Upper lobe of left lung (tissue), 6 donors: ENCODE results near the gene PXMP4. TPM values are rescaled to one million over a fixed set of nuclear protein-coding genes. Genes with fewer than 3 reads are reported as not detected.
A peak's percentile ranks its signal among the peaks of the same experiment; 100 is the strongest.

Experiments used
- ATAC-seq, 2 donors: fragments of 200-7000 bp; cut with Tn5 transposase; one replicate each; pipeline ENCODE4 v1.9.1; 2022; ENCODE audit warnings: mild to moderate bottlenecking in 2 of 2, moderate library complexity in 2 of 2; ENCODE audit not compliant: low FRiP score in 2 of 2
- DNase-seq, 2 donors: peaks; one replicate each; pipeline ENCODE4 v3.0.0-alpha.2; 2019 to 2020
- H3K27ac ChIP-seq, 4 donors: fragments of 200-600 bp; sonication (generic); one replicate each; pipeline ENCODE4 v1.5.1; 2016 to 2019
- H3K27me3 ChIP-seq, 4 donors: fragments of 200-600 bp; sonication (generic); one replicate each; pipeline ENCODE4 v1.5.1; 2017 to 2019
- H3K36me3 ChIP-seq, 4 donors: fragments of 200-600 bp; sonication (generic); one replicate each; pipeline ENCODE4 v1.5.1; 2016 to 2019
- H3K4me1 ChIP-seq, 4 donors: fragments of 200-600 bp; sonication (generic); one replicate each; pipeline ENCODE4 v1.5.1; 2018 to 2019
- H3K4me3 ChIP-seq, 4 donors: fragments of 200-600 bp; sonication (generic); one replicate each; pipeline ENCODE4 v1.5.1; 2017 to 2019; ENCODE audit warnings: mild to moderate bottlenecking in 2 of 4, moderate library complexity in 1 of 4
- H3K9me3 ChIP-seq, 4 donors: fragments of 200-600 bp; sonication (generic); one replicate each; pipeline ENCODE4 v1.5.1; 2018 to 2019
- EP300 ChIP-seq, 4 donors: sonication (generic); formaldehyde crosslinking; IDR thresholded peaks; one replicate each; pipeline ENCODE4 v1.5.1; 2017; ENCODE audit warnings: antibody characterized with exemption in 4 of 4, control low read depth in 2 of 4
- POLR2A ChIP-seq, 4 donors: fragments of 450-650 bp; IDR thresholded peaks; one replicate each; pipeline ENCODE4 v1.5.1; 2016 to 2017; ENCODE audit warnings: antibody characterized with exemption in 4 of 4, mild to moderate bottlenecking in 2 of 4
- POLR2AphosphoS5 ChIP-seq, 2 donors: sonication (generic); formaldehyde crosslinking; IDR thresholded peaks; one replicate each; pipeline ENCODE4 v1.5.1; 2017; ENCODE audit warnings: antibody characterized with exemption in 2 of 2
- WGBS, 2 donors: methylation state at CpG; one replicate each; pipeline ENCODE4 v1.1.5; 2017 to 2018; 5-methylcytosine and 5-hydroxymethylcytosine counted together
- total RNA-seq, 6 donors: library from RNA; depleted of rRNA in 4 of 6; stranded (reverse); fragments of >200 nt in 4 of 6; gene quantifications; one replicate each; pipeline versions ENCODE4 v1.1.0 to v1.2.1, GENCODE V29; 2016 to 2021
- TF ChIP-seq, protein P1 (sequence below), 6 experiments: fragments of 450-650 bp in 4 of 6; fragments of 200-600 bp in 2 of 6; sonication (generic) in 2 of 6; IDR thresholded peaks; one replicate each; pipeline ENCODE4 v1.5.1; 2016 to 2019; ENCODE audit warnings: antibody characterized with exemption in 6 of 6
- donor health status: DM: no; HTN: no; CAD: no; lungs with moderate emphysema.
- donor health status: DM: no; HTN: yes; CAD: no; lungs with severe emphysema.

Gene PXMP4
- total RNA-seq, 6 donors from 2014 or later, result 18.4 to 80.2 (median 29.8) TPM

DNA sequence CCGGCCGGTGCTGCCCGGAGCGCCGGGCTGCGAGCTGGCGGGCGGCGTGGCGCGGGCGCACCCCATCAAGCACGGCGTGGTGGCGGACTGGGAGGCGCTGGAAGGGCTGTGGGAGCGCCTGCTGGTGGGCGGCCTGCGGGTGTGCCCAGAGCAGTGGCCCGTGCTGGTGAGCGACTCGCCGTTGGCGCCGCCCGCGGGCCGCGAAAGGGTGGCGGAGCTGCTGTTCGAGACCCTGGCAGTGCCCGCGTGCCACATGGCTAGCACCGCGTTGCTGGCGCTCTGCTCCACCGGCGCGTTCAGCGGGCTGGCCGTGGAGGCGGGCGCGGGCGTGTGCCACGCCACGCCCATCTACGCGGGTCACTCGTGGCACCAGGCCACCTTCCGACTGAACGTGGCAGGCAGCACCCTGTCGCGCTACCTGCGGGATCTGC lies 52.9 kb downstream of the PXMP4 start:
- Histone ChIP-seq H3K9me3 (no peaks in the 10 kb centered on the region), H3K4me3 (peak overlapping the region; percentile 18 to 78 (median 61)), H3K27ac (peak overlapping the region; percentile 76 to 92 (median 88)), H3K27me3 (no peaks in the 10 kb centered on the region), H3K36me3 (no peaks in the 10 kb centered on the region), H3K4me1 (peaks cover 31 to 61% (median 49%) of the 10 kb centered on the region in 4 donors)
- TF ChIP-seq EP300 (IDR thresholded peaks at IDR 0.05) (no peak), POLR2AphosphoS5 (IDR thresholded peaks at IDR 0.05) (no peak), POLR2A (IDR thresholded peaks at IDR 0.05) (no peak)
- TF ChIP-seq, protein P1, sequence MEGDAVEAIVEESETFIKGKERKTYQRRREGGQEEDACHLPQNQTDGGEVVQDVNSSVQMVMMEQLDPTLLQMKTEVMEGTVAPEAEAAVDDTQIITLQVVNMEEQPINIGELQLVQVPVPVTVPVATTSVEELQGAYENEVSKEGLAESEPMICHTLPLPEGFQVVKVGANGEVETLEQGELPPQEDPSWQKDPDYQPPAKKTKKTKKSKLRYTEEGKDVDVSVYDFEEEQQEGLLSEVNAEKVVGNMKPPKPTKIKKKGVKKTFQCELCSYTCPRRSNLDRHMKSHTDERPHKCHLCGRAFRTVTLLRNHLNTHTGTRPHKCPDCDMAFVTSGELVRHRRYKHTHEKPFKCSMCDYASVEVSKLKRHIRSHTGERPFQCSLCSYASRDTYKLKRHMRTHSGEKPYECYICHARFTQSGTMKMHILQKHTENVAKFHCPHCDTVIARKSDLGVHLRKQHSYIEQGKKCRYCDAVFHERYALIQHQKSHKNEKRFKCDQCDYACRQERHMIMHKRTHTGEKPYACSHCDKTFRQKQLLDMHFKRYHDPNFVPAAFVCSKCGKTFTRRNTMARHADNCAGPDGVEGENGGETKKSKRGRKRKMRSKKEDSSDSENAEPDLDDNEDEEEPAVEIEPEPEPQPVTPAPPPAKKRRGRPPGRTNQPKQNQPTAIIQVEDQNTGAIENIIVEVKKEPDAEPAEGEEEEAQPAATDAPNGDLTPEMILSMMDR (IDR thresholded peaks at IDR 0.05), result no peak
- 1% methylated on average over 34 of the region's 55 CpGs; no CpG with 5 or more reads in 1 of the 2 donors for WGBS, 2 donors
- ATAC-seq (peak in 1 of 2 donors; percentile 35), DNase-seq (peak; percentile 58 to 92)

GRCh38 chr20:33666293-33667244 lies 53.5 kb downstream of the PXMP4 start, which contains the start of gene ACTL10:
Gene ACTL10 (plus strand): TSS chr20:33666943. CDS start chr20:33667498, 555 bp downstream.
- peak within 1 kb of the TSS; percentile 18 to 78 (median 61) for H3K4me3 ChIP-seq
- H3K27me3 ChIP-seq, result no peaks in the 10 kb centered on the region
- H3K4me1 ChIP-seq, result peaks cover 31 to 58% (median 47%) of the 10 kb centered on the region in 4 donors
- no peaks in the 10 kb centered on the region for H3K36me3 ChIP-seq
- H3K9me3 ChIP-seq, result no peaks in the 10 kb centered on the region
- peak; percentile 90 to 93 for ATAC-seq
- peak; percentile 92 to 99 for DNase-seq
- peak; percentile 7 to 79 for TF ChIP-seq POLR2AphosphoS5 (IDR thresholded peaks at IDR 0.05)
- no peak for TF ChIP-seq EP300 (IDR thresholded peaks at IDR 0.05)
- TF ChIP-seq, protein P1 (IDR thresholded peaks at IDR 0.05), result peak in 3 of 6 experiments; percentile 28 to 50 (median 42)
- TF ChIP-seq POLR2A (IDR thresholded peaks at IDR 0.05), result peak in 3 of 4 donors; percentile 44 to 92 (median 91)
- 3 to 18% methylated on average over 26 to 40 of the region's 50 CpGs for WGBS, 2 donors
- peak within 1 kb of the TSS; percentile 76 to 92 (median 88) for H3K27ac ChIP-seq

GRCh38 chr20:33664762-33665144 lies 55.4 kb downstream of the PXMP4 start:
- no peak for TF ChIP-seq EP300 (IDR thresholded peaks at IDR 0.05)
- TF ChIP-seq, protein P1 (IDR thresholded peaks at IDR 0.05), result no peak
- TF ChIP-seq POLR2AphosphoS5 (IDR thresholded peaks at IDR 0.05), result no peak
- TF ChIP-seq POLR2A (IDR thresholded peaks at IDR 0.05), result no peak
- H3K4me1 ChIP-seq, result peaks cover 31 to 58% (median 46%) of the 10 kb centered on the region in 4 donors
- H3K27me3 ChIP-seq, result no peaks in the 10 kb centered on the region
- no peaks in the 10 kb centered on the region for H3K9me3 ChIP-seq
- 92 to 100% methylated on average over 2 of the region's 2 CpGs for WGBS, 2 donors
- ATAC-seq (no peak), DNase-seq (no peak)
- peaks cover 0 to 8% (median 2%) of the 10 kb centered on the region in 4 donors for H3K36me3 ChIP-seq
- H3K4me3 ChIP-seq, result no peak overlapping the region
- H3K27ac ChIP-seq, result peak overlapping the region in 3 of 4 donors; percentile 85 to 91 (median 91)

GRCh38 chr20:33664085-33664761 lies 55.9 kb downstream of the PXMP4 start:
- ATAC-seq (no peak), DNase-seq (no peak)
- peaks cover 0 to 13% (median 7%) of the 10 kb centered on the region in 4 donors for H3K36me3 ChIP-seq
- H3K4me3 ChIP-seq, result peak overlapping the region in 3 of 4 donors; percentile 56 to 72 (median 63)
- H3K27me3 ChIP-seq, result no peaks in the 10 kb centered on the region
- no peaks in the 10 kb centered on the region for H3K9me3 ChIP-seq
- peak overlapping the region; percentile 77 to 91 (median 88) for H3K27ac ChIP-seq
- TF ChIP-seq, protein P1 (IDR thresholded peaks at IDR 0.05), result no peak
- no peak for TF ChIP-seq POLR2AphosphoS5 (IDR thresholded peaks at IDR 0.05)
- no peak for TF ChIP-seq POLR2A (IDR thresholded peaks at IDR 0.05)
- TF ChIP-seq EP300 (IDR thresholded peaks at IDR 0.05), result no peak
- peaks cover 31 to 58% (median 46%) of the 10 kb centered on the region in 4 donors for H3K4me1 ChIP-seq
- 51 to 62% methylated on average over 4 to 9 of the region's 9 CpGs for whole genome bisulfite sequencing, 2 donors
